ENCODE results near the gene AKAP8L.

The AKAP8L gene

GRCh38 chr19:15453091-15453578 lies 34.3 kb upstream of the AKAP8L start:
- DNase-seq (ENCODE audit: extremely low read depth, low read depth) = no peak
- peak; percentile 13 for TF ChIP-seq CTCF (IDR thresholded peaks at IDR 0.05; ENCODE audit: low read depth, low read length)

GRCh38 chr19:15452111-15453047 lies 33.6 kb upstream of the AKAP8L start:
- peak; percentile 54 for DNase-seq (ENCODE audit: extremely low read depth, low read depth)
- no peak for TF ChIP-seq CTCF (IDR thresholded peaks at IDR 0.05; ENCODE audit: low read depth, low read length)

- no peak for DNase-seq (ENCODE audit: extremely low read depth, low read depth)
- no peak for TF ChIP-seq CTCF (IDR thresholded peaks at IDR 0.05; ENCODE audit: low read depth, low read length)
Observed at GRCh38 chr19:15450528-15450890, 31.7 kb upstream of the AKAP8L start.

- TF ChIP-seq CTCF (IDR thresholded peaks at IDR 0.05; ENCODE audit: low read depth, low read length) = no peak
- peak; percentile 35 for DNase-seq (ENCODE audit: extremely low read depth, low read depth)
Observed at GRCh38 chr19:15449620-15450527, 31.1 kb upstream of the AKAP8L start, which contains the start of gene WIZ. TSS of gene WIZ (minus strand) at chr19:15449956. CDS start at chr19:15448307, 1,649 bp downstream.

- TF ChIP-seq CTCF (IDR thresholded peaks at IDR 0.05; ENCODE audit: low read depth, low read length) = no peak
- DNase-seq (ENCODE audit: extremely low read depth, low read depth) = no peak
Observed at GRCh38 chr19:15448778-15449619, 30.2 kb upstream of the AKAP8L start.

GRCh38 chr19:15448044-15448777 lies 29.4 kb upstream of the AKAP8L start:
- no peak for DNase-seq (ENCODE audit: extremely low read depth, low read depth)

More at GRCh38 chr19:15448044-15448777, 29.4 kb upstream of the AKAP8L start:
- TF ChIP-seq CTCF (IDR thresholded peaks at IDR 0.05; ENCODE audit: low read depth, low read length) = no peak
